Nucleus accumbens (tissue), 56 donors: Measurements from ENCODE around the gene CLCF1.

Experiments used
- DNase-seq, 56 donors: peaks; one replicate each; lab custom pipeline; 2025; lab: John Stamatoyannopoulos, UW

CLCF1 gene

GRCh38 chr11:67372993-67373647 lies at the start of gene CLCF1:
TSS of gene CLCF1 (minus strand) at chr11:67373598. CDS start at chr11:67373539, 59 bp downstream.
- DNase-seq: peak in 5 of 56 donors; percentile 10 to 49 (median 29)

GRCh38 chr11:67422891-67423290 lies 49.5 kb upstream of the CLCF1 start:
- DNase-seq: no peak

GRCh38 chr11:67421430-67422031 lies 48.1 kb upstream of the CLCF1 start:
- no peak for DNase-seq

GRCh38 chr11:67420646-67421429 lies 47.4 kb upstream of the CLCF1 start:
- DNase-seq: peak; percentile 44 to 96 (median 85)

GRCh38 chr11:67420147-67420645 lies 46.8 kb upstream of the CLCF1 start:
- DNase-seq: no peak

GRCh38 chr11:67419325-67420049 lies 46.1 kb upstream of the CLCF1 start:
- DNase-seq: no peak

- DNase-seq: peak in 5 of 56 donors; percentile 10 to 43 (median 34)
Observed at GRCh38 chr11:67418476-67419281, 45.3 kb upstream of the CLCF1 start.

- DNase-seq: peak in 1 of 56 donors; percentile 54
Observed at GRCh38 chr11:67417425-67417824, 44.0 kb upstream of the CLCF1 start.

- peak in 17 of 56 donors; percentile 16 to 56 (median 34) for DNase-seq
Observed at GRCh38 chr11:67416416-67417335, 43.3 kb upstream of the CLCF1 start.

- peak in 39 of 56 donors; percentile 25 to 88 (median 72) for DNase-seq
Observed at GRCh38 chr11:67415501-67416304, 42.3 kb upstream of the CLCF1 start, which contains the start of gene CARNS1. TSS of gene CARNS1 (plus strand) at chr11:67415678. CDS start at chr11:67416200, 522 bp downstream.

- peak in 3 of 56 donors; percentile 27 to 38 (median 35) for DNase-seq
Observed at GRCh38 chr11:67413266-67413849, 40.0 kb upstream of the CLCF1 start.

GRCh38 chr11:67412495-67413179 lies 39.2 kb upstream of the CLCF1 start:
- DNase-seq: no peak

GRCh38 chr11:67411785-67412152 lies 38.4 kb upstream of the CLCF1 start:
- DNase-seq: peak in 34 of 56 donors; percentile 14 to 80 (median 48)

GRCh38 chr11:67410984-67411784 lies 37.8 kb upstream of the CLCF1 start:
- peak in 1 of 56 donors; percentile 61 for DNase-seq

- DNase-seq: peak in 54 of 56 donors; percentile 24 to 94 (median 82)
Observed at GRCh38 chr11:67410369-67410831, 37.0 kb upstream of the CLCF1 start.
